ENCODE data around the gene PNPLA8. TPM values are rescaled to one million over a fixed set of nuclear protein-coding genes. Genes with fewer than 3 reads are reported as not detected.
"Not testable (repeated sequence)": the region's sequence is repeated elsewhere in the genome, so short reads cannot be mapped to it uniquely, and the experiment has no call there.

Gene PNPLA8, protein sequence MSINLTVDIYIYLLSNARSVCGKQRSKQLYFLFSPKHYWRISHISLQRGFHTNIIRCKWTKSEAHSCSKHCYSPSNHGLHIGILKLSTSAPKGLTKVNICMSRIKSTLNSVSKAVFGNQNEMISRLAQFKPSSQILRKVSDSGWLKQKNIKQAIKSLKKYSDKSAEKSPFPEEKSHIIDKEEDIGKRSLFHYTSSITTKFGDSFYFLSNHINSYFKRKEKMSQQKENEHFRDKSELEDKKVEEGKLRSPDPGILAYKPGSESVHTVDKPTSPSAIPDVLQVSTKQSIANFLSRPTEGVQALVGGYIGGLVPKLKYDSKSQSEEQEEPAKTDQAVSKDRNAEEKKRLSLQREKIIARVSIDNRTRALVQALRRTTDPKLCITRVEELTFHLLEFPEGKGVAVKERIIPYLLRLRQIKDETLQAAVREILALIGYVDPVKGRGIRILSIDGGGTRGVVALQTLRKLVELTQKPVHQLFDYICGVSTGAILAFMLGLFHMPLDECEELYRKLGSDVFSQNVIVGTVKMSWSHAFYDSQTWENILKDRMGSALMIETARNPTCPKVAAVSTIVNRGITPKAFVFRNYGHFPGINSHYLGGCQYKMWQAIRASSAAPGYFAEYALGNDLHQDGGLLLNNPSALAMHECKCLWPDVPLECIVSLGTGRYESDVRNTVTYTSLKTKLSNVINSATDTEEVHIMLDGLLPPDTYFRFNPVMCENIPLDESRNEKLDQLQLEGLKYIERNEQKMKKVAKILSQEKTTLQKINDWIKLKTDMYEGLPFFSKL
- total RNA-seq = 19.7 TPM

DNA sequence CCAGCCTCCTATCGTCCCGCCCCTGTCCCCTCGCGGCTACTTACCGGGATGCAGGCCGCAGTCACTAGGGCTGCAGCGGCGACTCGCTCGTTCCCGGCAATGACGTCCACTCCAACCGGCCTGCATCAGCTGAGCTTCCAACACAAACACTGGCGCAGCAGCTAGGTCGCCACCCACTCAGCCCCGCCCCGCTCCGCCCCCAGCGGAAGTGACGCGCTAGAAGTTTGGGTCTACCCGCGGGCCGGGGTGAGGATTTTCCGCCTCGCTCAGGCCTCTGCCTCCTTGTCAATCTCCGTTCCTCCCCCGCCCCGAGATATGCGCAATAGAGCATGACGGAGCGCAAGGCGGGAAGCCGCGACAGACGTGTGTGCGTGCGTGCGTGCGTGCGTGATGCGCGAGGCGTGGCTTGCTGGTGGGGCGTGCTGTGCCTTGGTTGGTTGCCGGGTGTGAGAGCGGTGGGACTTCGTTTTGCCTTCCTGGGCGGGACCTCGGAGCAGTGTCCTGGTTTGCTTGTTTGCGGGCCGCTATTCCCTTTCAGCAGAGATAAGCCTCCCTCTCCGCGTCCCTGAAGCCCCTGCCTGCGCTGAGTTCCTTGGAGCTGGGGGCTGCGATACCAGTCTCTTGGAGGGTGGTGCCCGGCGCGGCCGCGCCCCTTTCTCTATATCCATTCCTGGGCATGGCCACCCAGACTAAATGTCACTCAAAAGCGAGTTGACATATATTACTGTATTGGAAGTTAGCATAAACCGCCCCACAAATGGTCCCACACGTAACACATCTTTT lies at the start of gene PNPLA8:
TSS of gene PNPLA8 (minus strand) at position 151 of the 783 bp plus-strand sequence. CDS start 10,644 bp downstream, outside the sequence.
- peak; percentile 96 for ATAC-seq

DNA sequence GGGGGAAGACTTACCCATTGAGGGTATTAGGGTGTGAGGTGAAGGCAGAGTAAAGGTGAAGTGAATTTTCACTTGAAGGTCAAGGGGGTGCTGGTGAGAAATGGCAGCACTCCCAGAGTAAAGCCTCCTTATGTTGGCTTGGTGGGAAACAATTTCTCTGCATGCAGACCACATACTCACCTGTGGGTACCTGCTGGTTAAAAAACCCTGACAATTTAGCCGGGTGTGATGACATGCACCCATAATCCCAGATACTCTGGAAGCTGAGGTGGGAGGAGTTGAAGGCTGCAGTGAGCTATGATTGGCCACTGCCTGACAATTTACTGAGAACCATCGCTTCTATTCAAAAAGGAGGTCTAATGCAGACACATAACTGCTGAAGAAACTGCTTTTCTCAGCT lies 49.2 kb upstream of the PNPLA8 start:
- no peak for ATAC-seq

- no peak for ATAC-seq
Measured at GRCh38 chr7:108572480-108572879, 46.5 kb upstream of the PNPLA8 start.

GRCh38 chr7:108570146-108570755 lies 44.3 kb upstream of the PNPLA8 start:
- ATAC-seq = peak; percentile 49

- peak; percentile 99 for ATAC-seq
Measured at GRCh38 chr7:108569381-108570145, 43.6 kb upstream of the PNPLA8 start, which contains the start of the genes DNAJB9 and THAP5. Gene DNAJB9, plus strand, starts transcription at chr7:108569874. Its CDS starts 1,853 bp downstream, at chr7:108571727. Gene THAP5, minus strand, starts transcription at chr7:108569706. Its CDS starts 137 bp downstream, at chr7:108569569.

DNA sequence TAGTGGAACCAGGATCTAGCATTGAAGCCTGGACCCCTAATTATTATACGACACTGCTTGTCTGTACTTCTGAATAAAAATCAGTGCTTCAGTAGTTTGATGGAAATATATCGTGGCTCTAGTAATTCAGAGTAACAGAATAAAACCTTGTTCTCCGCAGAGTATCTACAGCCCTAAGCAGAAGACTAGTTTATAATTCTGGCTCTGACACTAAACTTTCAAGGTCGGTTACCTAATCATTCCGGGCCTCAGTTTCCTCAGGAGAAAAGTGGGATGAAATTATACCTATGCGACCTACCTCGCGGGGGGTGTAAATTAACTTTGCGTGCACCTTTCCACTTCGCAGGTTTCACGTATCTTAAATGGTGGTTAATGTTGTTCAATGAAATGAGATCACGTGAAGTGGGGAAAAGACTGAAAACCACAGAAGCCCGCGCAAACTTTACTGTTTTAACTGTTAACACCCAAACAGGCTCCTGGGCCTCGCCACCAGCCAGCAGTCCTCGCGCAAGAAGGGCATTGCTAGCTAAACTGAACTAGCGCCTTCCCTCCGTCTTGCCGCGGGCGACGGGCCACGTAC lies 43.0 kb upstream of the PNPLA8 start:
- ATAC-seq = no peak

GRCh38 chr7:108565987-108566386 lies 40.1 kb upstream of the PNPLA8 start:
- ATAC-seq = no peak

- no peak for ATAC-seq
Measured at GRCh38 chr7:108561047-108561619, 35.2 kb upstream of the PNPLA8 start.

GRCh38 chr7:108559253-108559652 lies 33.3 kb upstream of the PNPLA8 start:
- ATAC-seq = no peak

DNA sequence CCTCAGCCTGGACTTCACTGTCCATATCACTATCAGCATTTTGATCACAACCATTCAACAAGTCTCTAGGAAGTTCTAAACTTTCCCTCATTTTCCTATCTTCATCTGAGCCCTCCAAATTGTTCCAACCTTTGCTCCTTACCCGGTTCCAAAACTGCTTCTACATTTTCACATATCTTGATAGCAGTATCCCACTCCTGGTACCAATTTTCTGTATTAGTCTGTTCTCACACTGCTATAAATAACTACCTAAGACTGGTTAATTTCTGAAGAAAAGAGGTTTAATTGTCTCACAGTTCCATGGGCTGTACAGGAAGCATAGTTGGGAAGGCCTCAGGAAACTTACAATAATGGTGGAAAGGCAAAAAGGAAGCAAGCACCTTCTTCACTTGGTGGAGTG lies 31.7 kb upstream of the PNPLA8 start:
- no peak for ATAC-seq

- ATAC-seq = no peak
Measured at GRCh38 chr7:108557191-108557590, 31.3 kb upstream of the PNPLA8 start.

- not testable (repeated sequence) for ATAC-seq
Measured at GRCh38 chr7:108556665-108557064, 30.7 kb upstream of the PNPLA8 start.

DNA sequence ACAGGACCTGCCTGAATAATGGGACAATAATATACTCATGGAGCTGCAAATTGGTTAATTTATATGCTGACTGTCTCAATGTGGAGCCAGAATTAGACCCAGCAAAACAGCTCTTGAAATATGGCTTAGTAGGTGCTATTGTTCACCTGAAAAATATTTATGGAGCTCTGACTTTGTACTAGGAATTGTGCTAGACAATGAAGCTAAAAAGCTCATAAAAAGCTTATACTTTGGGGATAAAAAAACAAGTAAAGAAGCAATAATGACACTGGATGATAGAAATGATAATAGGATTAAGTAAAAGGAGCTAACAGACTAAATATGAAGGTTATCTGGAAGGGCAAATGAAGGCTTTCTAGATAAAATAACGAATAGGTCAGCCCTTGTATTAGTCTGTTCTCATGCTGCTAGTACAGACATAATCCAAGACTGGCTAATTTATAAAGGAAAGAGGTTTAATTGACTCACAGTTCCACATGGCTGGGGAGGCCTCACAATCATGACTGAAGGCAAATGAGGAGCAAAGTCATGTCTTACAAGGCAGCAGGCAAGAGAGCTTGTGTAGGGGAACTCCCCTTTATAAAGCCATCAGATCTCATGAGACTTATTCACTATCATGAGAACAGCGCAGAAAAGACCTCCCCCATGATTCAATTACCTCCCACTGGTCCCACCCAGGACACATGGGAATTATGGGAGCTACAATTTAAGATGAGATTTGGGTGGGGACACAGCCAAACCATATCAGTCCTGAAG lies 22.4 kb upstream of the PNPLA8 start:
- not testable (repeated sequence) for ATAC-seq

GRCh38 chr7:108541478-108541877 lies 15.5 kb upstream of the PNPLA8 start:
- no peak for ATAC-seq

GRCh38 chr7:108538685-108539084 lies 12.8 kb upstream of the PNPLA8 start:
- not testable (repeated sequence) for ATAC-seq

DNA sequence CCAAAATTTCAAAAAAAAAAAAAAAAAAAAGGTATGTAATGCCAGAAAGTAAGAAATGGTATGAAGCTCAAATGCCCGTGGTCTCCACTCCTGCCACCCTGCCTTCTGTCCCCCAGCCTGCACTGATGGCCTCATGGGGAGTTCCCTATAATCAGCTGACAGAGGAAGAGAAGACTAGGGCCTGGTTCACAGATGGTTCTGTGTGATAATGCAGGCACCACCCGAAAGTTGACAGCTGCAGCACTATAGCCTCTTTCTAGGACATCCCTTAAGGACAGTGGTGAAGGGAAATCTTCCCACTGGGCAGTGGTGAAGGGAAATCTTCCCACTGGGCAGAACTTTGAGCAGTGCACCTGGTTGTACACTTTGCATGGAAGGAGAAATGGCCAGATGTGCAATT lies 12.3 kb upstream of the PNPLA8 start:
- ATAC-seq = not testable (repeated sequence)

DNA sequence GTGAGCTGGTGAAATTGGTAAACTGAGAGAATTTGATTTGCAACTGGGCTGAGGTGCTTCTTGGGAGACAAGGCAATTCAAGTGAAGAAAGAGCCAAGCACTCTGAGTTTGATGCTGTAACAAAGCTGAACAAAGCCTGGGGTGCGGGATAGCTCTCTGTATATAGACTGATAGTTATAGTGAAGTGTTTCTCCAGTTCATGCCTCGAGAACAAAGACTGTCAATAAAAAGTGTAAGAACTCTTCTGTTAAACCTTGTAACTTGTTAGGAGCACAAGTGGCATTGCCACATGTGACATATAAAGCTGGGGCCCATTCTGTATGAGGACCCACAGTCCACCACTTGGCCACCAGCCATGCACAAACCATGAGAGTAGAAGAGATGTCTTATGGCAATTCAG lies 11.3 kb upstream of the PNPLA8 start:
- ATAC-seq = no peak

- no peak for ATAC-seq
Measured at GRCh38 chr7:108535744-108536143, 9.8 kb upstream of the PNPLA8 start.

- ATAC-seq = no peak
Measured at GRCh38 chr7:108535257-108535656, 9.3 kb upstream of the PNPLA8 start.

DNA sequence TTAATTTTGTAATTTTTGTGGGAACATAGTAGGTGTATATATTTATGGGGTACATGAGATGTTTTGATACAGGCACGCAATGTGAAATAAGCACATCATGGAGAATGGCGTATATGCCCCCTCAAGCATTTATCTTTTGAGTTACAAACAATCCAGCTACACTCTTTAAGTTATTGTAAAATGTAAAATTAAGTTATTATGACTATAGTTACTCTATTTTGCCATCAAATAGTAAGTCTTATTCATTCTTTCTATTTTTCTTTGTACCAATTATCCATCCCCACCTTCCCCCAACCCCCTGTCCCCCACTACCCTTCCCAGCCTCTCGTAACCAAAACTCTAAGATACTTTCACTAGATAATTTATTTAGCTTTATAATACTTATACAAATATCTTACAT lies 7.8 kb upstream of the PNPLA8 start:
- ATAC-seq = no peak
